Measurements from ENCODE around the gene PRKG1.
"Not testable (repeated sequence)": the region's sequence is repeated elsewhere in the genome, so short reads cannot be mapped to it uniquely, and the experiment has no call there.

Gene PRKG1

DNA sequence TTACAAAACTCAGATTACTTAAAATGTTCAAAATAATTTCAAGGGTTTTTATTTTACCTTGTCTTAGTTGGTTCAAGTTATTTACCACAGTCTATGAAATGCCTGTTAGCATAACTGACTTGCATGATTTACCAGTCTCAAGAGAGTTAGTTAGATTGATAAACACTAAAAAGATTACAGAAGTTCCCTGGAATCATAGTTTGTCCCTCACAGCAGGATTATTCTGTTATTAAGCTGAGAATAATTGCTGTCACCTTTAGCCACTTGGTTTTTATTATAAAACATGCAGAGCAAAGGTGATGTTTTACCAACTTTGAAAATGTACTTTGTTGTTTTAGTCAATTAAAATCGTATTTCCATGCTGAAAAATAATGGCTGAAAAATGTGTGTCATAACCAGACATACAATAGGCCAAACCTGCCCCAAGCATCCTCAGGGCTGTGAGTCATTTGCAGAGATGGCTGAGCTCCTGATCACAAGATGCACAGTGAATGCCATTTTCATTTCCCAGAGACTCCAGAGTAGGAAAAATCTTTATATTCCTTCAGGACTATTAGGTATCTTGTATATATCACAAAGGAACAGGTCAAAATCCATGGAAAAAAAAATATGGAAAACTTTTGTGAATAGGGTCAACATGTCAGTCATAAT, 1152.0 kb downstream of the PRKG1 start:
- no peak for DNase-seq (ENCODE audit: low read depth in 2 of 2, low spot score in 1 of 2)

DNA sequence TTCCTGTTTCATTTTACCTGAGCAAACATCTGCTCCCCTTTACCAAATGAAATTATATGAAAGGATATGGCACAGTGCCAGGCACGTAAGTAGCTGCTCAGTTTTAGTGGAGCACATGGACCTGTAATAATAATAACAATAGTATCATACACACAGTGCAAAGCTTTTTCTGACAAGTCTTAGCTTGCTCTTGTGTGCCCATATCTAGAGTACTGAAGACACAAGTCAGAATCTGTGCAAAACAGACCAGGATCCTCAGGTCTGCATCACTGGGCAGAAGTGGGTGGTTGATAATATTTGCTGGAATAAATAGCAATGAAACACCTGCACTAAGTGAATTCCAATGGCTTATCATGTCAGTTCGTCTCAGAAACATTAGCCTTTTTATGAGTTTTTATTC, 1154.3 kb downstream of the PRKG1 start:
- no peak for DNase-seq (ENCODE audit: low read depth in 2 of 2, low spot score in 1 of 2)

DNA sequence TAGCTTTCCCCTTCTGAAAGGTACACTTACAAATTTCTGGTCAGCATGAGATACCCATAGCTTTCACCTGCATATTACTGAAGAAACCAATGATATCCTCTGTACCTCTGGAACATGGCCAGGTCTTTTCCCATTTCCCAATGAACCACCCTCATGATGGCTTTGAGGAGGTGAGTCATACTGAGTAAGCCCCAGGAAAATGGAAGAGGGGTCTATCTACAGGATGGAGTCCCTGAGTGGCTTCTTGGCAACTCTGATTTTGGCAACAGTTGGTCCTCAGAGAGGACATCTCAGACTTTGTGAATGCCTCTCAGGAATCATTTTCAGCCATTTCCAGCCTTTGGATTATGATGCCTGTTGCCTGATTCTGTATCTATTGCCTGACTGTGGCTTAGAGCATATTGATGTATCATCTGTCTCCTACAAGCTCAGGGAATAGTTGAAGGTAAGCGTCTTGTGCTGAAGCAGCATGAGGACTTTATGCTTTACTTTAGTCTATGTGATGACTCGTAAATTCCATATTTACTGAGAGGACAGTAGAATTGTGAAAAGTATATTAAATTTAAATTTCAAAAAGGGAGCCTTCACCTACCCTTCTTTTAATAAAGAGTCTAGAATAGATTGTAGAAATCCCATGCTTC, 1155.1 kb downstream of the PRKG1 start:
- DNase-seq (ENCODE audit: low read depth in 2 of 2, low spot score in 1 of 2): no peak

DNA sequence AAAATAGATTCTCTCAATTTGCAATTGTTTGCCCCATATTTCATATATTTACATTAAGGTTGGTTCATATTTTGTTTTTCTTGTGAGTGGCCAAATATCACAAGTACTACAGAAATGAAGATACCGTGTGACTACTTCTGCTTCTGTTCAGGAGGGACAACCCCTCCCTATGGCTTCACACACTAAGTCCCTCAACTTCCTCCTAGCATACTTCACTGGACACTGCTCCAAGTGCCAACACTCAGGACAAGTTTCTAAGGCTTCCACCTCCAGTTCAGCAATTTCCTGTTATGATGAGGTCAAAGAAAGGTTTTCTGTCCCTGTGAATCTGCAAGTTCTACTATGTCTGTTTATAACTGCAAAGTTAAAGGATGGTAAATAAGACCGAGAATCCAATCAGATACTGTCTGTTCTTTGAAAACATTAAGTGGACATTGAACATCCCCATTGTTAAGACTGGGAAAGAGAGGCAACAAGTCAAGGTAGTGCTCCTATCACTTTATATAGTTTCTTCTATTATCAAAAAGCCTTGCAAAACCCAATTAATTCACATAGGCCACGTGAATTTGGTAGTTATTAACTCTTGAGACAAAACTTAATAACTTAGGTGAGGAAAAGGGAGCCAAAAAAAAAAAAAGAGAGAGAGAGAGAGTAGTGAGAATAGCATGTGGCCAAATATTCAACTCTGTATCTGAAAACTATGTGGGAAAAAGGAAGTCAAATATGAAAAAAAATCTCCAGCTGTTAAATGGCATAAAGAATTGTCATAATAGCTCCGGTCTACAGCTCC, 1158.5 kb downstream of the PRKG1 start:
- no peak for DNase-seq (ENCODE audit: low read depth in 2 of 2, low spot score in 1 of 2)

DNA sequence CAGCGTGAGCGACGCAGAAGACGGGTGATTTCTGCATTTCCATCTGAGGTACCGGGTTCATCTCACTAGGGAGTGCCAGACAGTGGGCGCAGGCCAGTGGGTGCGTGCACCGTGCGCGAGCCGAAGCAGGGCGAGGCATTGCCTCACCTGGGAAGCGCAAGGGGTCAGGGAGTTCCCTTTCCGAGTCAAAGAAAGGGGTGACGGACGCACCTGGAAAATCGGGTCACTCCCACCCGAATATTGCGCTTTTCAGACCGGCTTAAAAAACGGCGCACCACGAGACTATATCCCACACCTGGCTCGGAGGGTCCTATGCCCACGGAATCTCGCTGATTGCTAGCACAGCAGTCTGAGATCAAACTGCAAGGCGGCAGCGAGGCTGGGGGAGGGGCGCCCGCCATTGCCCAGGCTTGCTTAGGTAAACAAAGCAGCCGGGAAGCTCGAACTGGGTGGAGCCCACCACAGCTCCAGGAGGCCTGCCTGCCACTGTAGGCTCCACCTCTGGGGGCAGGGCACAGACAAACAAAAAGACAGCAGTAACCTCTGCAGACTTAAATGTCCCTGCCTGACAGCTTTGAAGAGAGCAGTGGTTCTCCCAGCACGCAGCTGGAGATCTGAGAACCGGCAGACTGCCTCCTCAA, 1159.2 kb downstream of the PRKG1 start:
- not testable (repeated sequence) for DNase-seq (ENCODE audit: low read depth in 2 of 2, low spot score in 1 of 2)

DNA sequence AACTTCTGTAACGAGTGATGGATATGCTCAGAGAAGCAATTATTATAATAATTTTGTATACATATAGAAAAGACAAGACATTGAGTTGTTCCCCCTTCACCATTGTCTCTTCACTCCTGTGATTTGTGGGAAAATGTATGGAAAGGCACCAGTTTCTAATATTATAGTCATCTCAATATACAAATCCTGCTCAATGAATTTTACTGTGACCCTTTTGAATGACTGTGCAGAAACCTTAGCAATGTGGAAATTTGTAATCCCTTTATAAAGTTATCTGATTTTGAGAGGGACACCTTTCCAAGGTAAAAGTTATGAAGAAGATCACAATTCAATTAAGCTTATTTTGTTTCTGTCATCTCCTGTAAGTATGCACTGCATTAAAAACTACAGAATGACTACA, 1165.5 kb downstream of the PRKG1 start:
- no peak for DNase-seq (ENCODE audit: low read depth in 2 of 2, low spot score in 1 of 2)

DNA sequence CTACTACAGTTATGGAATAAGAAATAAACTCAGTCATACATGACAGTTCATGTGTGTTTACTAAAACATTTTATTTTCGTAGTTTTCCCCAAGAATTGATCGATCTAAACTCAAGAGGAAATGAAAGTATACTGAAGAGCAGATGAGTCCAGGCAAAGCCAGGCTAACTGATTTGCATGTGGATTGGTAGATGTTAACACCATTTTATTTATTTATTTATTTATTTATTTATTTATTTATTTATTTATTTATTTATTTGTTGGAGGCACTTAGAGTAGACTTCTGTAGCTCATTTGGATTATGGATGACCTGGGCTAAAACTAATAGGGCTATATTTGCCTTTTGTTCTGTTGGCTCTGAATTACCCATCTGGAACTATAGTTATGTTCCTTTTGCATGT, 1171.3 kb downstream of the PRKG1 start:
- no peak for DNase-seq (ENCODE audit: low read depth in 2 of 2, low spot score in 1 of 2)

DNA sequence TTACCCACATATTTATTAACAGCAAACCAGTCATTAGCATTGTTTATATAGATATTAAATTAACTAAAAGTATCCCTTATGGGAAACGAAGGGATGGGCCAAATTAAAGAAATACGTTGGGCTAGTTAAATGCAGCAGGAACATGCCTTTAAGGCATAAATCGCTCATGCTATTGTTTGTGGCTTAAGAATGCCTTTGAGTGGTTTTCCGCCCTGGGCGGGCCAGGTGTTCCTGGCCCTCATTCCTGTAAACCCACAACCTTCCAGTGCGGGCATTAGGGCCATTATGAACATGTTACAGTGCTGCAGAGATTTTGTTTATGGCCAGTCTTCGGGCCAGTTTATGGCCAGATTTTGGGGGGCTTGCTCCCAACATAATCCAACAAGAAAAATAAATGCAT, 1173.6 kb downstream of the PRKG1 start:
- DNase-seq (ENCODE audit: low read depth in 2 of 2, low spot score in 1 of 2): not testable (repeated sequence)

DNA sequence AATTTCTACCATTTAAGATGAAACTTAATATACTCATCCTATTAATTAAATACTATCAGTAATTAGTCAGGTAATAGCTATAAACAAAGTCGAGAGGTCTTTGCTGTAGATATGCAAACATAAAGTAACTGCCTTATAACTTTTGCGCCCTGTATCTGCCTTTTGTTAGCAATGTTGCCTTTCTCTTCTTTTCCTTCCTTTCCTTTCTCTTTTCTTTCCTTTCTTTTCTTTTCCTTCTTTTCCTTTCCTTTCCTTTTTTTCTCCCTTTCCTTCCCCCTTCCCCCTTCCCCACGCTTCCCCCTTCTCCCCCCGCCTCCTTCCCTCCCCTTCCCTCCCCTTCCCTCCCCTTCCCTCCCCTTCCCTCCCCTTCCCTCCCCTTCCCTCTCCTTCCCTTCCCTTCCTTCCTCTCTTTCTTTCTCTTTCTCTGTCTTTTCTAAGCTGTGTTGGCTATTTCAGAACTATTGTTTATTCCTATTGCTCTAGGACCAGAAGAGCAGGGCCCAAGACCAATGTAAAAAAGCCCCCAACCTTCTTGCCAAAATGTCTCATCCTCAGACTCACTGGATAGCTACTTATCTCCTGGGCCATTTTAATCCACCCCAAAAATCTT, 1174.5 kb downstream of the PRKG1 start:
- DNase-seq (ENCODE audit: low read depth in 2 of 2, low spot score in 1 of 2): no peak

DNA sequence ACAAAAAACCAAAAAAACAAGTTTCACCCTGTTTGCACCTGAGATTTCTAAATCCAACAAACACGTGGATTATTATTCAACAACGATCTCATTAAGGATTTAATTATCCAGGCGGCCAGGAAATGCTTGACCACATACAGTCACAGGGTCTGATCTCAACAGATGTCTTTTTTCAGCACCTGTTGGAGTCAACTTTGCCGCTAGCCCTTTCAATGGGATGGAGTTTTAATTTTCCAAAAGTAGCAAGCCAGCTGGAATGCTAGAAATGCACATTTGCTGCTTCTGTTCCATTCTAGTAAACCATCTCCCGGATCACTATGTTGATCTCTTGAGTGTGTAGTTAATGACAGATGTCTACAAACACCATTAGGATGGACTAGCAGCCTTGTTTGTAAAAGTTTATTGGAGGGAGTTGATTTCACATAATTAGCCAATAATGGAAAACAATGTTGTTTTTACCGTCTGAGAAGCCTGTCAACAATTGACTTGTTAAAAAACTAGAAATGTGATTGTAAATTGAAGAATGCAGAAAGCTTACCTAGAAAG, 1175.6 kb downstream of the PRKG1 start:
- no peak for DNase-seq (ENCODE audit: low read depth in 2 of 2, low spot score in 1 of 2)

DNA sequence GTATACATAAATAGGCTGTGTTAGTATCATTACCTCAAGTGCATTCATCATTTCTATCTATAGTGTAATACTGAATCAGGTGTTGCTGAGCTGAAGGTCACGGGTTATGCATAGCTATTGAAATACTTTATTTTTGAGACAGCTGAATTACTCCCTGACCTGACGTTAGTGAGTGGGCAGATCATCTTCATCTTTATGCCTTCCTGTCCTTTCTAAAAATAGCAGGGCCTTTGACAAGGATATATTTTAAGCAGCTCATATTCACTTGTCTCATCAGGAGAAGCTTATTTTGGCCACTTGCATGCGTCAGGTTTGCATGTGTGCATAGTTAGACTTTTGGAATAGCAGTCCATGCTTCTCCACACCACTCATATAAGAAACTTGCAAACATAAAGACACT, 1176.2 kb downstream of the PRKG1 start:
- no peak for DNase-seq (ENCODE audit: low read depth in 2 of 2, low spot score in 1 of 2)

DNA sequence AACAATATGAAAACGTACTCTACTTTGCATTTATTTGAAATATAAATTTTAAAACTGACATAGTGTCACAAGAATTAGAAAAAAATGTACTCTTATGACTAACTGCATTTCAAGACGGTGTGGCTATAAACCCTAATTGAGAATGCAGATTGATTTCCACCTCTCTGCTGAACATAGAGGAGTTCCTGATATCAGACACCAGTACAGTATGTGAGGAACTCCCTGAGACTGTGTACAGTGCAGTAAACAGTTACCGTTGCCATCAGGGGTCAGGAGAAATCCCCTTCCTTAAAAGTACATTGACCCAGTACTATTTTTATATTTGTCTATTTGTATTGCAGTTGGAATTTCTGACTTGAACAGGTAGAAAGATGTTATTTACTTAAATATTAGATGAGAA, 1178.0 kb downstream of the PRKG1 start:
- no peak for DNase-seq (ENCODE audit: low read depth in 2 of 2, low spot score in 1 of 2)

DNA sequence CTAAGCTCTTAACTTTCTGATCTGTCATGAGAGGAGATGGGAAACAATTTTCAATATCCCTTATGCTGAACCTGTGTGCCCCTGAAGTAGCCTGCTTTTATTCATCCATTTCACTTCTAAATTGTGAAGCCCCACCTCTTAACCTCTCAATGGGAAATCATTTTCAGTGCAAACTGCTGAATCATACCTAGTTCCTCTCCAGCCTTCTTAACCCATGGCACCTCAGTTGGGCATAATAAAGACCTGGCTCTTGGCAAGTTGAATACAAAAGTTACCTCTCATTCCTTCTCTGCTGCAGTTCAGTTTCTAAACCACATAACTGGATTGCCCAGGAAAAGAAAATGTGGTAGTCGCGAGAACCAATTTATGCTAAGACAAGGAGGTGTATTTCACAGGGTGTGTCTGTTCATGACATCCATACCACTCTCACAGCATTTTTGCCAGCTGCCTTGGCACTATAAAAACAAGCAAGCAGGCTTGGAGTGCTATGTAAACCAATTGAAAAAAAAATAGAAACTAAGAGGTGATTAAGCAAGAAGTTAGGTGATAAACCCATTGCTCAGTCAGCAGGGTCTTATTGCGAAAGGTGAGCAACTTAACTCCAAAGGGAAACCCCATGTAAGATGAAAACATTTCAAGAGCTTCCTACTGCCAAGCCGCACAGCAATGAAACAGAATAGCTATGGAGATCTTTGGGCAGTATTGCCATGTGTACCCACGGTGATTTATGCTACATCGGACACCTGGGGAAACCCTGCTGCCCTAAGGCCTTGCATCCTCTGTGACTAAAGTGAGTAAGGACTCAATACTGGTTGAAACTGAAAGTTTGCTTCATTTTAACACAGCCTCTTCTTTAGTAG, 1182.8 kb downstream of the PRKG1 start:
- no peak for DNase-seq (ENCODE audit: low read depth in 2 of 2, low spot score in 1 of 2)

DNA sequence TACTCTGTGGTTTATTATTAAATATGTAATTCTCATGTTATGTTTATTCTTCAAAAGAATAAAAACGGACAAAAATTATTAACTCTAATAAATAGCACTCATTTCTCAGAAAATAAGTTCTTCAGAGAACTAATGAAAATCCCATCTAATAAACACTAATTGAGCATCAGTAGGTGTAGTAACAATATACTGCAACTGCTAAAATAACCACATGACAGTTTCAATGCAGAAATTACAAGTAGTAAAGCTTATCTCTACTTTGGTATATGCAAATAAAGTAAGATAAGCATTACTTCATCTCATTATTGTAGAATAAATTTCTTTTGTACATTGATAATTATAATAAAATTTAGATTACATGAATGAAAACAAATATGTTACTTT, 1183.4 kb downstream of the PRKG1 start:
- DNase-seq (ENCODE audit: low read depth in 2 of 2, low spot score in 1 of 2): no peak

DNA sequence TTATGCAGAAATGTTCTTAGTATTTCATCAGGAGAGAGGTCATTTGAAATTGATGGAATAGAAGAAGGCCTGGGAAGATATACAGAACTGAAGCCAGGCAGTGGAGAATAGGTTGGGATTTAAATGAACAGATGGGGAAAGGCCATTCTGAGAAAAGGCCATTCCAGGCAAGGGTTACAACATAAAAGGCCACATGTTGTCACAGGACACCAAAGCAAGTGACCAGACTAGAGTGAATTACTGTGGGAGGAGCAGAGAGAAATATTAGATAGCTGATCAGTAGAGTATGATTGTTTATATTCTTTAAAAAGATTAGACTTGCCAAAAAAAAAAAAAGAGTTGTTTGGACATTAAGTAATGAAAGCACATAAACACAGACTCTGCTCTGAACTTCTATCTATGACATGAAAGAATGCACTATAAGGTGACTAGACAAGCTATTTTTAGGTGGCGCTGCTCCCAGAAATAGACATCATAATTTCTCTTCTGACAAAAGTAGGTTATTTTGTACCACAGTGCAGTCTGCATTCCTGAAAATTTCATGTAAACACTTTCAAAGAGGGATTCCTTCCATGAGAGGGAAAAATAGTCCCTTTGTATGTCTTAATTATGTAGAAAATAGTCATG, 1184.6 kb downstream of the PRKG1 start:
- no peak for DNase-seq (ENCODE audit: low read depth in 2 of 2, low spot score in 1 of 2)

DNA sequence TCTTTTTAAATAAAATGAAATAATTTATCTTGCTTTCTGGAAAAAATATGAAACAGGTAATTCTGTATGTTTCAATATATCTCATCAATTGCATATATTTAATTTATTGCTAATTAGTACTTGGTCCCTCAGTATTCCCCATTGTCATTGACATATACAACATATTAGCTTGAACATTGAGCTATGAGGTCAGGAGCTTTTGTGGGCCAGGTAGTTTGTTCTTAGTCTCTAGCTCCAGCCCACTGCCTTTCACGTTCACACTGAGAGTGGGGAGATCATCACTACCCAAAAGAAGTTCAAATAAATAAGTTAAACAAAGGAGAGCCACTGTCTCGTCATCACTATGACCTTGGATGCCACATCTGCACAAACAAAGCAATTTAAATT, 1185.1 kb downstream of the PRKG1 start:
- DNase-seq (ENCODE audit: low read depth in 2 of 2, low spot score in 1 of 2): no peak

DNA sequence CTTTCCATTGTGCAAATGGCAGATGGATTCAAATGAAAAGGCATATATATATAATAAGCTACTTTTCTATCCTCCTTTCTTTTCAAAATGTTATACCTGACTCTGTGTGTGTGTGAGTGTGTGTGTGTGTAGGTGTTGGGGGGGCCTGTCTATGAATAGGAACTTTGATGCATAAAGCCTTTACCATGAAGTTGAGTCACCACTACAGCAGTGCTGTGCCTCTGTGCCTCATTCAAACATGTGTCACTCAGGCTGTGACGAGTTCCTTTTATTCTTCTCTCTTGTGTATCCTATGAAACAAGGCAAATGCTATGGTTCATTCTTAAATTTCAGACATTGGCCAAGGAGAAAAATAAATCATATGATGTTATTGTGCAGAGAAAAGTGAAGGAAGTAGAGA, 1187.1 kb downstream of the PRKG1 start:
- no peak for DNase-seq (ENCODE audit: low read depth in 2 of 2, low spot score in 1 of 2)

DNA sequence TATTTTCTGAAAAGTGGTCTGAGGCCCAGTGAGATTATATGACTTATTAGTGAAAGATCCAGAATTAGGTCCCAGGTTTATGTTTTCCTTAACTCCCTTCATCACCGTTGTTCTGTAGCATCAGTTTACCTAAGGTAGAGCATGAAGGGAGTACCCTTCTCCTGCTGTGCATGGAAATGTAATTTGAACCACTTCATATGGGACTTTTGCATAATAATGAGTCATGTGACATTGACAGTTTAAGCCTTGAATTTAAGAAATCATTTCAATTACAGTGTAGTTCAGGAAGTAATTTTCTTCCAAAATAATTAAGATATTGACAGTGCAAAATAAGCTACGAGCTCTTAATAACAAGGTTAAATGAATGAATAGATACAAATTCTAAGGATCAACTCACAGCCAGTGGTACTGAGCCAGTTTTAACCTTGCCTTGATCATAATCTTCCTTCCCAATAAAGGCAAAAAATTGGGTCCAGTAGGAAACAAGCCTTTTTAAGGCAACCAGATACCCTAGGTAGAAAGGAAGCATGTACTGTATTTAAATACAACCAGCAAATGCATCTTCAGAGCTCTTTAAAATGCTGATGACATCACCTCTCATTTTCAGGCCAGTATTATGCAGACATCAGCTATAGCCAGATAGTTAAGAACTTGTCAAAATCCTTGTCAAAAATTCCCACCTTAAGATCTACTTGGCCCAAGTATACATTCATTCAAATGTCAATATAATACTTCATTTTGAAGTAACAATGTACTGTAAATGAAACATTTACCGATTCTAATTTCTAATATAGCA, 1191.0 kb downstream of the PRKG1 start:
- DNase-seq (ENCODE audit: low read depth in 2 of 2, low spot score in 1 of 2): no peak

DNA sequence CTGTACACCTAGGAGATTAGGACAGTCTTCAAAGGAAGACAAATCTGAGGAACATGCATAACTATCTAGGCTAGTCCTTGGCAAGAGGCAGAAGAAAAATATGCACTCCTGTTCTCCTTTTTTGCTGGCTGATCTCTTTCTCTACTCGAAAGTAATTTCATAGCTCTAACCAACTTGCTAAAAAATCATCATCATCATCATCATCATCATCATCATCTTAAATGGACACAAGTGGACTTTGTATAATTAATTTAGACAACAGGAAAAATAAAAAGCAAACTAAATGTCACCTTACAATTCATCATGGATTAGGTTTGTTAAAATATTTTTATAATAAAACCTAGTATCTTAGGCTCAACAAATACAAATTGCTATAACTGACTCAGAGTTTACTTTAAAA, 1192.6 kb downstream of the PRKG1 start:
- DNase-seq (ENCODE audit: low read depth in 2 of 2, low spot score in 1 of 2): no peak
